ENCODE results near the gene ABHD4. TPM values are rescaled to one million over a fixed set of nuclear protein-coding genes. Genes with fewer than 3 reads are reported as not detected.

Gene ABHD4
- total and polyA plus RNA-seq, 7 donors = 9.5 to 20.4 (median 18.0) TPM

DNA sequence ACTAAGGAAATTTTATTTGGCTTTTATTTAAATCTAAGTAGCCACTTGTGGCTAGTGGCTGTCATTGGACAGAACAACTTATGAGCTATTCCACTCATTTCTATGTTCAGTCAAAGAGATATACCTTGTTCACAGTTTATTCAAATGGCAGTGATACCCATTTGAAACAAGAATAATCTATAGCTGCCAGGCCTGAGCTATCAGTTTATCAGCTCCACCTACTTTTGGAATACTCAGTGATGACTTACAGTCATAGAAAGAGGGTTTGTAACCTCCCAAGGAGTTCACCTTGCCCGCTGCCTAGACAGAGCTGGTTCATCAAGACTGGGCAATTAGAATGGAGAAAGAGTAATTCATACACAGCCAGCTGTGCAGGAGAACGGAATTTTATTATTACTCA is 4.5 kb upstream of the ABHD4 start:
- Histone ChIP-seq H3K9me3 (no peaks in the 10 kb centered on the region), H3K4me1 (peaks cover 0 to 17% (median 13%) of the 10 kb centered on the region in 4 donors), H3K36me3 (no peaks in the 10 kb centered on the region), H3K27me3 (no peaks in the 10 kb centered on the region), H3K27ac (no peak overlapping the region), H3K4me3 (no peak overlapping the region)
- no peak for DNase-seq
- intact Hi-C loops (cut with DNase I) = loop anchor here (10.0 kb wide), 1 partner anchor 171 kb away; the partner anchor contains the start of gene OXA1L
- WGBS, 2 donors = 73 to 87% methylated on average over 2 of the region's 2 CpGs
- TF ChIP-seq POLR2A (IDR thresholded peaks at IDR 0.05) (no peak), EP300 (IDR thresholded peaks at IDR 0.05) (no peak), POLR2AphosphoS5 (IDR thresholded peaks at IDR 0.05) (no peak)
- TF ChIP-seq, protein P1, sequence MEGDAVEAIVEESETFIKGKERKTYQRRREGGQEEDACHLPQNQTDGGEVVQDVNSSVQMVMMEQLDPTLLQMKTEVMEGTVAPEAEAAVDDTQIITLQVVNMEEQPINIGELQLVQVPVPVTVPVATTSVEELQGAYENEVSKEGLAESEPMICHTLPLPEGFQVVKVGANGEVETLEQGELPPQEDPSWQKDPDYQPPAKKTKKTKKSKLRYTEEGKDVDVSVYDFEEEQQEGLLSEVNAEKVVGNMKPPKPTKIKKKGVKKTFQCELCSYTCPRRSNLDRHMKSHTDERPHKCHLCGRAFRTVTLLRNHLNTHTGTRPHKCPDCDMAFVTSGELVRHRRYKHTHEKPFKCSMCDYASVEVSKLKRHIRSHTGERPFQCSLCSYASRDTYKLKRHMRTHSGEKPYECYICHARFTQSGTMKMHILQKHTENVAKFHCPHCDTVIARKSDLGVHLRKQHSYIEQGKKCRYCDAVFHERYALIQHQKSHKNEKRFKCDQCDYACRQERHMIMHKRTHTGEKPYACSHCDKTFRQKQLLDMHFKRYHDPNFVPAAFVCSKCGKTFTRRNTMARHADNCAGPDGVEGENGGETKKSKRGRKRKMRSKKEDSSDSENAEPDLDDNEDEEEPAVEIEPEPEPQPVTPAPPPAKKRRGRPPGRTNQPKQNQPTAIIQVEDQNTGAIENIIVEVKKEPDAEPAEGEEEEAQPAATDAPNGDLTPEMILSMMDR (IDR thresholded peaks at IDR 0.05) = no peak

DNA sequence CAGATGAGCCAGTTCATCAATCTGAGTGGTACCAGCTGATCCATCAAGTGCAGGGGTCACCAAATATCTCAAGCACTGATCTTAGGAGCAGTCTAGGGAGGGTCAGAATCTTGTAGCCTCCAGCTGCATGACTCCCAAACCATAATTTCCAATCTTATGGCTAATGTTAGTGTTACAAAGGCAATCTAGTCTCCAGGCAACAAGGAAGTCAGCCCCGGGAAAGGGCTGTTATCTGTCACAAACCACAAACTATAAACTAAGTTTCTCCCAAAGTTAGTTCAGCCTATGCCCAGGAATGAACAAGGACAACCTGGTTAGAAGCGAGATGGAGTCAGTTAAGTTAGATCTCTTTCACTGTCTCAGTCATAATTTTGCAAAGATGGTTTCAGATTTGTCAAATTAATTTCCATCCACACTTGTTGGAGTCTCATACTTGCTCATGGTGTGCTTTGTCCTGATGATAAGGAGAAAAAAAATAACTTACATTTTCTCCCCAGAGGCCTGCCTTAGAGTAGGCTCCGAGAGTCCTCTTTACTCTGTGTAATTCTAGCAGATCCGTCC is 3.9 kb upstream of the ABHD4 start:
- intact Hi-C loops (cut with DNase I) = loop anchor here (10.0 kb wide), 1 partner anchor 171 kb away; the partner anchor contains the start of gene OXA1L

DNA sequence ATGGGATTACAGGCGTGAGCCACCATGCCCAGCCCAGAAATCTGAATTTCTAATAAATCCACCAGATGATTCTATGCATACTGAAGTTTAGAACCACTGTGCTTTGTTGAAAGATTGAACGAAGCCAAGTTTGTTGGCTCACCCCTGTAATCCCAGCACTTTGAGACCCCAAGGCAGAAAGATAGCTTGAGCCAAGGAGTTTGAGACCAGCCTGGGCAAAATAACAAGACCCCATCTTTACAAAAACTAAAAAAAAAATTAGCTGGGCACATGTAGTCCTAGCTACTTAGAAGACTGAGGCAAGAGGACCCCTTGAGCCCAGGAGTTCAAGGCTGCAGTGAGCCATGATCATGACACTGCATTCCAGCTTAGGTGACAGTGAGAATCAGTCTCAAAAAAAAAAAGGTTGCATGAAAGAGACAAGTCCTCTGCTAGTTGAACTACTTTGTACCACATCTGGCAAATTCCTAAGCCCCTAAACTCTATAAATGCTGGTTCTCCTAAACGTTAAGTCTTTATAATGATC is 1.7 kb upstream of the ABHD4 start:
- Histone ChIP-seq H3K27ac (no peak overlapping the region), H3K4me3 (no peak overlapping the region), H3K9me3 (no peaks in the 10 kb centered on the region), H3K36me3 (peaks cover 0 to under 1% (median 0%) of the 10 kb centered on the region in 4 donors), H3K4me1 (peaks cover 0 to 27% (median 22%) of the 10 kb centered on the region in 4 donors), H3K27me3 (no peaks in the 10 kb centered on the region)
- no peak for DNase-seq
- TF ChIP-seq POLR2A (IDR thresholded peaks at IDR 0.05) = no peak
- no peak for TF ChIP-seq POLR2AphosphoS5 (IDR thresholded peaks at IDR 0.05)
- TF ChIP-seq, protein P1 (IDR thresholded peaks at IDR 0.05) = no peak
- no peak for TF ChIP-seq EP300 (IDR thresholded peaks at IDR 0.05)
- intact Hi-C loops (cut with DNase I) = loop anchor here (10.0 kb wide), 1 partner anchor 168 kb away; the partner anchor contains the start of gene OXA1L
- WGBS, 2 donors = 88 to 92% methylated on average over 3 of the region's 3 CpGs

More for the DNA sequence above, 3.9 kb upstream of the ABHD4 start:
- TF ChIP-seq, protein P1 (IDR thresholded peaks at IDR 0.05) = no peak
- no peak for TF ChIP-seq POLR2A (IDR thresholded peaks at IDR 0.05)
- no peak for TF ChIP-seq POLR2AphosphoS5 (IDR thresholded peaks at IDR 0.05)
- no peak for TF ChIP-seq EP300 (IDR thresholded peaks at IDR 0.05)
- H3K27ac ChIP-seq = no peak overlapping the region
- 33 to 42% methylated on average over 4 of the region's 4 CpGs for WGBS, 2 donors
- H3K27me3 ChIP-seq = no peaks in the 10 kb centered on the region
- no peaks in the 10 kb centered on the region for H3K36me3 ChIP-seq
- H3K4me1 ChIP-seq = peaks cover 0 to 22% (median 17%) of the 10 kb centered on the region in 4 donors
- no peak overlapping the region for H3K4me3 ChIP-seq
- no peak for DNase-seq
- H3K9me3 ChIP-seq = no peaks in the 10 kb centered on the region

DNA sequence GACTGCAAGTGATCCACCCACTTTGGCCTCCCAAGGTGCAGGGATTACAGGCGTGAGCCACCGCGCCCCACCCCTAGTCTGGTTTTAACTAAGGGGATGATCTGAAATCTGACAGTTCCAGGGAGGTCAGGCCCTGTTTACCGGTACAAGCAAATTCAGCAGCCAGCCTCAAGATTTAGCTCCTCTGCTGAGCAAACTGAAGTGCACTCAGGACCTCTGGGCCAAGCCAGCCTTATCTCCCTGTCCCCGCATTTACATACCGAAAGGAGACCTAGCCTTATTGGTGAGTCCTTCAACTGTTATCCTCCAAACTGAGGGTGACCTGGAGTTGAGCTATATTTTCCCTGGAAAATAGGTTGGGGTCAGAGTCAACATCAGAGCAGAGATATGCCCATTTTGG is 835 bp upstream of the ABHD4 start:
- intact Hi-C loops (cut with DNase I) = loop anchor here (10.0 kb wide), 1 partner anchor 168 kb away; the partner anchor contains the start of gene OXA1L
- Histone ChIP-seq H3K27ac (peak overlapping the region in 3 of 4 donors; percentile 84 to 92 (median 88)), H3K36me3 (peaks cover 8 to 9% (median 8%) of the 10 kb centered on the region in 4 donors), H3K9me3 (no peaks in the 10 kb centered on the region), H3K4me3 (peak overlapping the region in 2 of 4 donors; percentile 70 to 81), H3K27me3 (no peaks in the 10 kb centered on the region), H3K4me1 (peaks cover 0 to 27% (median 22%) of the 10 kb centered on the region in 4 donors)
- DNase-seq = no peak
- 82 to 89% methylated on average over 6 of the region's 6 CpGs for WGBS, 2 donors
- TF ChIP-seq POLR2A (IDR thresholded peaks at IDR 0.05) (no peak), POLR2AphosphoS5 (IDR thresholded peaks at IDR 0.05) (no peak), EP300 (IDR thresholded peaks at IDR 0.05) (no peak)
- TF ChIP-seq, protein P1 (IDR thresholded peaks at IDR 0.05) = no peak
